Transverse colon (tissue), 3 donors: Measurements from ENCODE around the gene KIF5A.

Source experiments
- EP300 ChIP-seq: sonication (generic); formaldehyde crosslinking; IDR thresholded peaks from one replicate; pipeline ENCODE4 v1.6.1; 2017; ENCODE audit warnings: antibody characterized with exemption, low read depth
- TF ChIP-seq, protein P1 (sequence below), 5 experiments: fragments of 200-600 bp in 3 of 5; fragments of 450-650 bp in 2 of 5; sonication (generic) in 3 of 5; IDR thresholded peaks; 1 replicate in 2 of 5; 2 replicates in 3 of 5; pipeline ENCODE4 v1.5.1; 2016 to 2017; ENCODE audit warnings: antibody characterized with exemption in 5 of 5, inconsistent platforms in 3 of 5, mild to moderate bottlenecking in 2 of 5, moderate library complexity in 1 of 5

DNA sequence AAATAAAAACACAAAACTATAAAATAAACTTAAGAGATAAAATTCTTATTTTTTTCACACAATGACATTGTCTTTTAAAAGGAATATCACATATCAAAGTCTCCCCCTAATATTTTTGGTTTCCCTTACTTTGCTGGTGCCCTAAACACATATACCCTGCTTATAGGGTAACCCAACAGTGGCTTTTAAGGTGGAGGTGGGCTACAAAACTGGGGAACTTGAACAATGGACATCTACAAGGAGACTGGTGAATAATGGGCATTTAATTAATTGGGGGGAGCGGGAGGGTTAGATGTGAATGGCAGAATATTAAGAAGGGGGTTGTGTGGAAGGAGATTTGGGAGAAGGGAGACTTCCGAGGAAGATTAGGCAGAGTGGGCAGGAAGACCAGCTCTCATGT, 73.5 kb downstream of the KIF5A start:
- TF ChIP-seq, protein P1, sequence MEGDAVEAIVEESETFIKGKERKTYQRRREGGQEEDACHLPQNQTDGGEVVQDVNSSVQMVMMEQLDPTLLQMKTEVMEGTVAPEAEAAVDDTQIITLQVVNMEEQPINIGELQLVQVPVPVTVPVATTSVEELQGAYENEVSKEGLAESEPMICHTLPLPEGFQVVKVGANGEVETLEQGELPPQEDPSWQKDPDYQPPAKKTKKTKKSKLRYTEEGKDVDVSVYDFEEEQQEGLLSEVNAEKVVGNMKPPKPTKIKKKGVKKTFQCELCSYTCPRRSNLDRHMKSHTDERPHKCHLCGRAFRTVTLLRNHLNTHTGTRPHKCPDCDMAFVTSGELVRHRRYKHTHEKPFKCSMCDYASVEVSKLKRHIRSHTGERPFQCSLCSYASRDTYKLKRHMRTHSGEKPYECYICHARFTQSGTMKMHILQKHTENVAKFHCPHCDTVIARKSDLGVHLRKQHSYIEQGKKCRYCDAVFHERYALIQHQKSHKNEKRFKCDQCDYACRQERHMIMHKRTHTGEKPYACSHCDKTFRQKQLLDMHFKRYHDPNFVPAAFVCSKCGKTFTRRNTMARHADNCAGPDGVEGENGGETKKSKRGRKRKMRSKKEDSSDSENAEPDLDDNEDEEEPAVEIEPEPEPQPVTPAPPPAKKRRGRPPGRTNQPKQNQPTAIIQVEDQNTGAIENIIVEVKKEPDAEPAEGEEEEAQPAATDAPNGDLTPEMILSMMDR (IDR thresholded peaks at IDR 0.05), result no peak
- no peak for TF ChIP-seq EP300
